K562 (cell line): ENCODE results near the gene MMP28. TPM values are rescaled to one million over a fixed set of nuclear protein-coding genes. Genes with fewer than 3 reads are reported as not detected.

Experiments used
- ATAC-seq: fragments of 200-7000 bp; cut with Tn5 transposase; 3 replicates; pipeline ENCODE4 v1.9.1; 2020; ENCODE audit warnings: moderate library complexity
- BruUV-seq: library from RNA; stranded (reverse); fragments of 400-500 nt; replicated peaks from 2 replicates; lab custom pipeline; 2021; lab: Mats Ljungman, UMichigan
- CTCF ChIA-PET: fragments of 300-600 bp; formaldehyde crosslinking; extraction: SDS; loops from one replicate; lab custom pipeline; 2021; ENCODE audit warnings: low intra/inter-chr PET ratio; lab: Yijun Ruan, JAX
- POLR2A ChIA-PET: fragments of 300-600, 350-650 bp; sonication (Branson Sonifier 250); formaldehyde crosslinking; extraction: SDS; loops from one replicate; lab custom pipeline; 2021; ENCODE audit warnings: antibody characterized with exemption, inconsistent platforms; lab: Yijun Ruan, JAX
- DNase-seq, 4 experiments: peaks; one replicate each; pipeline versions ENCODE4 v3.0.0 to v3.0.0-alpha.2; 2011 to 2018; ENCODE audit warnings: low spot score in 3 of 4, mixed read lengths in 3 of 4; ENCODE audit errors: extremely low read depth in 1 of 4
- FAIRE-seq: peaks from 2 replicates; lab custom pipeline; 2011; peaks lifted over from hg19 to GRCh38; lab: Jason Lieb, UNC
- H2AFZ ChIP-seq: 2 replicates; pipeline ENCODE4 v1.6.0; 2011; ENCODE audit warnings: low read depth, low read length, control low read depth, inconsistent platforms
- H3K27ac ChIP-seq: fragments of 200-600 bp; 3 replicates; pipeline ENCODE4 v1.8.0; 2011; ENCODE audit warnings: low read depth, mild to moderate bottlenecking, control low read depth, inconsistent platforms, low read length, moderate library complexity, mixed read lengths; ENCODE audit errors: extremely low read depth
- H3K27me3 ChIP-seq, 2 experiments: fragments of 300-600 bp in 1 of 2; 2 replicates in 1 of 2; 3 replicates in 1 of 2; pipeline versions ENCODE4 v1.6.0 to v1.8.0; 2011; ENCODE audit warnings: inconsistent platforms in 2 of 2, low read length in 2 of 2, mild to moderate bottlenecking in 1 of 2, mixed read lengths in 1 of 2, moderate library complexity in 1 of 2; ENCODE audit not compliant: control insufficient read depth in 2 of 2, insufficient read depth in 2 of 2
- H3K36me3 ChIP-seq: fragments of 300-600 bp; 3 replicates; pipeline ENCODE4 v1.8.0; 2011; ENCODE audit warnings: mild to moderate bottlenecking, low read length, inconsistent platforms; ENCODE audit not compliant: control insufficient read depth, insufficient read depth
- H3K4me1 ChIP-seq, 2 experiments: fragments of 200-600 bp in 1 of 2; replicated peaks in 1 of 2; 2 replicates in 1 of 2; 3 replicates in 1 of 2; pipeline versions ENCODE4 v1.5.1 to v1.8.0; 2011; ENCODE audit warnings: inconsistent platforms in 2 of 2, low read length in 2 of 2, mild to moderate bottlenecking in 1 of 2, mixed read lengths in 1 of 2, moderate library complexity in 1 of 2; ENCODE audit not compliant: control insufficient read depth in 2 of 2, insufficient read depth in 2 of 2
- H3K4me2 ChIP-seq: 2 replicates; pipeline ENCODE4 v1.6.1; 2011; ENCODE audit warnings: low read length, control low read depth, inconsistent platforms, mixed read lengths; ENCODE audit not compliant: insufficient read depth
- H3K4me3 ChIP-seq: fragments of 200-600 bp; sonication (generic), shearing (Covaris generic); 2 replicates; pipeline ENCODE4 v1.5.1; 2016; ENCODE audit warnings: control low read depth, inconsistent platforms
- H3K79me2 ChIP-seq: fragments of 200-600 bp; 3 replicates; pipeline ENCODE4 v1.8.0; 2011; ENCODE audit warnings: low read length, inconsistent platforms; ENCODE audit not compliant: control insufficient read depth, insufficient read depth
- H3K9ac ChIP-seq, 2 experiments: 2 replicates each; pipeline versions ENCODE4 v1.6.0 to v1.6.1; 2011; ENCODE audit warnings: low read depth in 2 of 2, low read length in 2 of 2, control low read depth in 1 of 2, inconsistent platforms in 1 of 2, mild to moderate bottlenecking in 1 of 2, mixed read lengths in 1 of 2; ENCODE audit not compliant: insufficient read depth in 1 of 2
- H3K9me1 ChIP-seq: one replicate; pipeline ENCODE4 v1.6.0; 2011; ENCODE audit warnings: inconsistent platforms, mild to moderate bottlenecking, low read length, moderate library complexity; ENCODE audit not compliant: control insufficient read depth, insufficient read depth
- H3K9me3 ChIP-seq: replicated peaks from 2 replicates; pipeline ENCODE4 v1.5.1; 2011; ENCODE audit warnings: low read depth, low read length, inconsistent platforms; ENCODE audit not compliant: control insufficient read depth, insufficient read depth
- H4K20me1 ChIP-seq: replicated peaks from 2 replicates; pipeline ENCODE4 v1.6.1; 2011; ENCODE audit warnings: low read length, inconsistent platforms, mixed read lengths; ENCODE audit not compliant: control insufficient read depth, insufficient read depth
- ETV5 ChIP-seq: sonication (generic); formaldehyde crosslinking; IDR thresholded peaks from 2 replicates; pipeline ENCODE4 v1.4.0; 2020; ENCODE audit warnings: low read depth, mild to moderate bottlenecking, missing genetic modification reagents
- PURB ChIP-seq: sonication (generic); formaldehyde crosslinking; IDR thresholded peaks from 2 replicates; pipeline ENCODE4 v1.9.0; 2021; ENCODE audit warnings: low read depth, mild to moderate bottlenecking, missing genetic modification reagents
- ZFPM2 ChIP-seq: fragments of 250-450 bp; sonication (Bioruptor Pico); IDR thresholded peaks from 2 replicates; pipeline ENCODE4 v1.5.1; 2022; ENCODE audit warnings: mild to moderate bottlenecking
- WGBS: fragments of 100-300 bp; shearing (Covaris generic); methylation state at CpG from one replicate; pipeline ENCODE4 v1.1.6; 2016; ENCODE audit warnings: low coverage, mixed read lengths; ENCODE audit not compliant: insufficient coverage; ENCODE audit errors: missing lambda C conversion rate; 5-methylcytosine and 5-hydroxymethylcytosine counted together
- in situ Hi-C: fragments of 300-500 bp; cut with MboI; formaldehyde crosslinking; loops from 4 replicates; pipeline ENCODE4 v1.15.0; 2018; ENCODE audit warnings: inconsistent platforms, mixed read lengths
- intact Hi-C: fragments of 100-400 bp; cut with micrococcal nuclease; formaldehyde crosslinking; loops from 2 replicates; pipeline ENCODE4 v1.14.2; 2022
- polyA plus RNA-seq, 8 experiments: library from polyadenylated mRNA; depleted of rRNA in 4 of 8; stranded (reverse) in 5 of 8; unstranded in 3 of 8; fragments of >200 nt; fragmentation: Nextera tagmentation in 2 of 8; fragmentation: Illumina TruSeq in 1 of 8; extraction: Ambion mirVana in 2 of 8; extraction: Trizol in 1 of 8; gene quantifications; 2 replicates each; pipeline versions ENCODE4 v1.2.1 to v1.2.3, GENCODE V29; 2011 to 2014; ENCODE audit warnings: inconsistent platforms in 1 of 8, missing spikeins in 1 of 8
- total RNA-seq, 7 experiments: library from RNA; depleted of rRNA in 6 of 7; stranded (reverse); fragments of >200 nt in 6 of 7; fragmentation: Illumina TruSeq in 2 of 7; extraction: Trizol in 2 of 7; gene quantifications; 2 replicates each; pipeline versions ENCODE4 v1.2.1 to v1.2.3, GENCODE V29; 2011 to 2021; ENCODE audit warnings: low replicate concordance in 1 of 7
- TF ChIP-seq, protein P1 (sequence below): sonication (generic); formaldehyde crosslinking; IDR thresholded peaks from 2 replicates; pipeline ENCODE4 v1.8.1; 2023; ENCODE audit warnings: mild to moderate bottlenecking, missing genetic modification reagents
- TF ChIP-seq, protein P2 (sequence below): sonication (generic); formaldehyde crosslinking; IDR thresholded peaks from 2 replicates; pipeline ENCODE4 v1.8.0; 2022; ENCODE audit warnings: missing genetic modification reagents, mild to moderate bottlenecking, borderline replicate concordance

Gene MMP28
- total and polyA plus RNA-seq, 9 of the 15 experiments (the other 6 are each of a cell fraction or from before 2014, with no cell fraction given): not detected

GRCh38 chr17:35773679-35774425 lies 21.6 kb downstream of the MMP28 start (continued):
- TF ChIP-seq, protein P1, sequence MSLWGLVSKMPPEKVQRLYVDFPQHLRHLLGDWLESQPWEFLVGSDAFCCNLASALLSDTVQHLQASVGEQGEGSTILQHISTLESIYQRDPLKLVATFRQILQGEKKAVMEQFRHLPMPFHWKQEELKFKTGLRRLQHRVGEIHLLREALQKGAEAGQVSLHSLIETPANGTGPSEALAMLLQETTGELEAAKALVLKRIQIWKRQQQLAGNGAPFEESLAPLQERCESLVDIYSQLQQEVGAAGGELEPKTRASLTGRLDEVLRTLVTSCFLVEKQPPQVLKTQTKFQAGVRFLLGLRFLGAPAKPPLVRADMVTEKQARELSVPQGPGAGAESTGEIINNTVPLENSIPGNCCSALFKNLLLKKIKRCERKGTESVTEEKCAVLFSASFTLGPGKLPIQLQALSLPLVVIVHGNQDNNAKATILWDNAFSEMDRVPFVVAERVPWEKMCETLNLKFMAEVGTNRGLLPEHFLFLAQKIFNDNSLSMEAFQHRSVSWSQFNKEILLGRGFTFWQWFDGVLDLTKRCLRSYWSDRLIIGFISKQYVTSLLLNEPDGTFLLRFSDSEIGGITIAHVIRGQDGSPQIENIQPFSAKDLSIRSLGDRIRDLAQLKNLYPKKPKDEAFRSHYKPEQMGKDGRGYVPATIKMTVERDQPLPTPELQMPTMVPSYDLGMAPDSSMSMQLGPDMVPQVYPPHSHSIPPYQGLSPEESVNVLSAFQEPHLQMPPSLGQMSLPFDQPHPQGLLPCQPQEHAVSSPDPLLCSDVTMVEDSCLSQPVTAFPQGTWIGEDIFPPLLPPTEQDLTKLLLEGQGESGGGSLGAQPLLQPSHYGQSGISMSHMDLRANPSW (CRISPR knock-in tag): no peak

GRCh38 chr17:35773129-35773528 lies 22.3 kb downstream of the MMP28 start:
- Histone ChIP-seq H3K9ac (peak overlapping the region in 1 of 2 experiments; percentile 58; a peak in 2 of 4 replicates), H3K4me3 (no peak overlapping the region), H3K27ac (no peak overlapping the region), H3K79me2 (no peaks in the 10 kb centered on the region), H4K20me1 (no peaks in the 10 kb centered on the region; the same call in 1 of the 2 replicates), H2AFZ (no peak overlapping the region)
- intact Hi-C loops: no loop called here
- FAIRE-seq: no peak
- TF ChIP-seq ETV5 (CRISPR knock-in tag) (no peak), PURB (CRISPR knock-in tag) (no peak), ZFPM2 (CRISPR knock-in tag) (no peak)
- TF ChIP-seq, protein P2, sequence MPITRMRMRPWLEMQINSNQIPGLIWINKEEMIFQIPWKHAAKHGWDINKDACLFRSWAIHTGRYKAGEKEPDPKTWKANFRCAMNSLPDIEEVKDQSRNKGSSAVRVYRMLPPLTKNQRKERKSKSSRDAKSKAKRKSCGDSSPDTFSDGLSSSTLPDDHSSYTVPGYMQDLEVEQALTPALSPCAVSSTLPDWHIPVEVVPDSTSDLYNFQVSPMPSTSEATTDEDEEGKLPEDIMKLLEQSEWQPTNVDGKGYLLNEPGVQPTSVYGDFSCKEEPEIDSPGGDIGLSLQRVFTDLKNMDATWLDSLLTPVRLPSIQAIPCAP (CRISPR knock-in tag): no peak
- TF ChIP-seq, all 486 proteins: peak for 0
- DNase-seq (no peak), ATAC-seq (peak; percentile 23; the same call in 1 of the 3 replicates)
- in situ Hi-C loops: no loop called here
- no peaks in the 10 kb centered on the region for H3K9me3 ChIP-seq
- no peaks in the 10 kb centered on the region for H3K9me1 ChIP-seq
- peaks cover 51 to 72% of the 10 kb centered on the region in 2 experiments for H3K27me3 ChIP-seq
- H3K36me3 ChIP-seq: no peaks in the 10 kb centered on the region
- 16% methylated on average over 20 of the region's 20 CpGs for WGBS
- no TSS peak for BruUV-seq
- no peak overlapping the region for H3K4me2 ChIP-seq
- peaks cover 0 to 10% of the 10 kb centered on the region in 2 experiments; a peak in 2 of 5 replicates for H3K4me1 ChIP-seq
- ChIA-PET CTCF (interaction anchor here (0.7 kb wide), 1 partner anchor 9 kb away, joined by 3 read pairs; no protein-coding TSS in a partner anchor), POLR2A (interaction anchor here (1.0 to 1.2 kb wide), 2 partner anchors 9 to 37 kb away, joined by 3 read pairs; no protein-coding TSS in a partner anchor)
